Activated T-cell treated with anti-CD3 and anti-CD28 coated beads, Interleukin-2, amount 50 U/mL, for 24 hours (primary cell): ENCODE data around the gene SNTA1.
A peak's percentile ranks its signal among the peaks of the same experiment; 100 is the strongest.

ENCODE experiments used
- DNase-seq: peaks from one replicate; pipeline ENCODE4 v3.0.0-alpha.2; 2020
- H3K27ac Mint-ChIP-seq: 2 replicates; pipeline ENCODE4 v1.8.0; 2020; ENCODE audit warnings: mild to moderate bottlenecking, mixed read lengths
- H3K27me3 Mint-ChIP-seq: 2 replicates; pipeline ENCODE4 v1.8.0; 2020; ENCODE audit warnings: mixed read lengths
- H3K36me3 Mint-ChIP-seq: 2 replicates; pipeline ENCODE4 v1.8.0; 2020; ENCODE audit warnings: low read depth, mixed read lengths
- H3K4me1 Mint-ChIP-seq: 2 replicates; pipeline ENCODE4 v1.8.0; 2020; ENCODE audit warnings: low read depth, mixed read lengths
- H3K4me3 Mint-ChIP-seq: 2 replicates; pipeline ENCODE4 v1.8.0; 2020; ENCODE audit warnings: mild to moderate bottlenecking, moderate library complexity, mixed read lengths
- H3K9me3 Mint-ChIP-seq: 2 replicates; pipeline ENCODE4 v1.8.0; 2020; ENCODE audit warnings: mixed read lengths

The SNTA1 gene

DNA sequence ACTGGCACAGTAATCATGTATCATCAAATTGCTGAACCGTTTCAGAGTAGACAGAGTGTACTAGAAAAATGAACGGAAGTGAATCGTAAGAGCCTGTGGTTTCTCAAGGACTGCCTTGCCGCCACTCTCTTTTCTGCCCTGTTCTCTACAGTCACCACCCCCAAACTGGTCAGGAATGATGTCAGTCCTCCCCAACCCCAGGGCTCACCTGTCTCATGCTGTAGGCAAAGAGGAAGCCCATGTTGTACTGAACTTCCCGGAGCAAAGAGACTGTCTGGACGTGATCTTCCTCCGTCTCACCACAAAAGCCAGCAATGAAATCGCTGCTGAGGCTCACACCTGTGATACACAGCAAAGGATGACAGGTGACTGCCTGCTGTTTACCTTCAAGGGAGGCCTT, 73.3 kb downstream of the SNTA1 start:
- Mint-ChIP-seq H3K36me3 (peaks cover 88% of the 10 kb centered on the region), H3K27me3 (no peaks in the 10 kb centered on the region), H3K4me1 (peaks cover 33% of the 10 kb centered on the region), H3K27ac (peak overlapping the region; percentile 88), H3K9me3 (no peaks in the 10 kb centered on the region), H3K4me3 (no peak overlapping the region)
- DNase-seq = peak; percentile 50

DNA sequence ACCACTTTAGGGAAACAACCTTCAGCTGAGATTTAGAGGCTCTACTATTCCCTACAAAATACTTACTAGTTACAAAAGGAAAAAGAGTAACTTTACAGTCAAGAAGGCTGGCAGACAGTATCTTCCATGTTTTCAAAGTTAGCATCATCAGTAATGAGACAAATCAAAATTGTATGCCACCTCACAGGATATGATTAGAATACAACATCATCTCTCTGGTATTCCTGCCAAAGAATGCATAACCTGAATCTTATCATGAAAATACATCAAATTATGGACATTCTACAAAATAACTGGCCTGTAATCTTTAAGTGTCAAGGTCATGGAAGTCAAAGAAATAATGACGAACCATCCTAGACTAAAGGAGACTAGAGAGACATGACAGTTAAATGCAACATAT, 80.7 kb downstream of the SNTA1 start:
- Mint-ChIP-seq H3K36me3 (peaks cover 87% of the 10 kb centered on the region), H3K4me1 (no peaks in the 10 kb centered on the region), H3K27me3 (no peaks in the 10 kb centered on the region), H3K27ac (no peak overlapping the region), H3K4me3 (no peak overlapping the region), H3K9me3 (no peaks in the 10 kb centered on the region)
- no peak for DNase-seq

DNA sequence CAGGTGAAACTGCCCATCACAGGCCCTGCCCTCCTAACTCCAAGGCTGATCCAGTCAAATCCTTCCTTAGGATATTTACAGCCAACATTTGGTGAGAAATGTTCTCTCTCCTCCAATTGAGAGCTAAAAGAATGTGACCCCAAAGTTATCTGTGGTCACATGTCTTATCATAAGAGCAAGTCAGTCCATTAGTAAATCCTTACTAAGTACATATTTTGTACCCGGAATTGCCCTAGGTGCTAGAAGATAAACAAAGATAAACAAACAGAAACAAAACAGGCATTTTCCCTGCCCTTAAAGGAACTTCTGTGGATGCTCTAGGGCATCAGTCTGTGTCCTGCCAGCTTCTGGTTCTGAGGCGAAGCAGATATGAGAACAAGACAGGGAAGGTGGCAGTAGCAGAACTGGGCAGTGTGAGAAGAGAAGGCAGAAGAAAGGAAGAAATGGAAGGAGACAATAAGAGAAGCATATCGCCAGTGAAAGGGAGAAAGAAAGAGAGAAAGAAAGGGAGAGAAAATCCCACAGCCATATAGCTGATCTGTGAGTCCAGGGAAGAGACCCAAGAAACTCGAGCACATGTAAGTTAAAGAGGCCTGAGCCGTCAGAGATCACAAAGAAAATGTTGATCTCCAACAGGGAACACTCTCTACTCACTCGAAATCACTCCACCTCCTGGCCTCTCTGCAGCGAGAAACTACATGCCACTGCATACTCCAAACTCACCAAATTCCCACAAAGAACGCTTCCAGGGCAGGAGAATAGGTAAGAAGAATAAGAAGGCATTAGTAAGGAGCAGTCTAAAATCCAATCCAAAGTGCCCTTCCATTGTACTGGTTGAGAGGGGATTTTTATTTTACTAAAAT, 83.9 kb downstream of the SNTA1 start:
- no peak for DNase-seq
- no peaks in the 10 kb centered on the region for H3K27me3 Mint-ChIP-seq
- H3K27ac Mint-ChIP-seq = no peak overlapping the region
- H3K9me3 Mint-ChIP-seq = no peaks in the 10 kb centered on the region
- no peak overlapping the region for H3K4me3 Mint-ChIP-seq
- no peaks in the 10 kb centered on the region for H3K4me1 Mint-ChIP-seq
- H3K36me3 Mint-ChIP-seq = peaks cover 85% of the 10 kb centered on the region
